ENCODE results near the gene RBP3. TPM values are rescaled to one million over a fixed set of nuclear protein-coding genes. Genes with fewer than 3 reads are reported as not detected.

The RBP3 gene
- total RNA-seq, 1 donor from 2014 or later, result not detected

DNA sequence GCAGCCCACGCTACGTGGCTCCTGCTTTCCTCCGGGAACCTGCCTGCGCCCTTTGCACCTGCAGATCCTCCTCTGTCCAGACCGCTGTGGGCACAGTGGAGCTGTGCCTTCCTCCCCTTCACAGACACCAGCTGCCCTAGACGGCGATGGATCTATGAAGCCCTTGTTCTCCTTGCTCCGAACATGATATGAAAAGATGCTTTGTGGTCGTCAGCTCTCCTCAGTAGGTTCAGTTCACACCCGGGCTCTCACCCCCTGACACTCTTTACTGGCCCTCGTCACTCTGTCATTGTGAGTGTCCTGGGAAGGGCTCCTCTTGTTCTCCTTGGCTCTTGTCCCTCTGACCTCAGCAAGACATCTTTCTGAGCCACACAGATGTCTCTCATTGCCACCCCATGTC lies 31.7 kb downstream of the RBP3 start:
- Histone ChIP-seq H3K27me3 (ENCODE audit: control insufficient read depth, insufficient read depth, low read length) (no peaks in the 10 kb centered on the region), H3K36me3 (ENCODE audit: control insufficient read depth, insufficient read depth, low read length) (no peaks in the 10 kb centered on the region), H3K4me3 (ENCODE audit: low read depth, low read length) (no peak overlapping the region)
- no peak for DNase-seq (ENCODE audit: low read depth)
- TF ChIP-seq, protein P1, sequence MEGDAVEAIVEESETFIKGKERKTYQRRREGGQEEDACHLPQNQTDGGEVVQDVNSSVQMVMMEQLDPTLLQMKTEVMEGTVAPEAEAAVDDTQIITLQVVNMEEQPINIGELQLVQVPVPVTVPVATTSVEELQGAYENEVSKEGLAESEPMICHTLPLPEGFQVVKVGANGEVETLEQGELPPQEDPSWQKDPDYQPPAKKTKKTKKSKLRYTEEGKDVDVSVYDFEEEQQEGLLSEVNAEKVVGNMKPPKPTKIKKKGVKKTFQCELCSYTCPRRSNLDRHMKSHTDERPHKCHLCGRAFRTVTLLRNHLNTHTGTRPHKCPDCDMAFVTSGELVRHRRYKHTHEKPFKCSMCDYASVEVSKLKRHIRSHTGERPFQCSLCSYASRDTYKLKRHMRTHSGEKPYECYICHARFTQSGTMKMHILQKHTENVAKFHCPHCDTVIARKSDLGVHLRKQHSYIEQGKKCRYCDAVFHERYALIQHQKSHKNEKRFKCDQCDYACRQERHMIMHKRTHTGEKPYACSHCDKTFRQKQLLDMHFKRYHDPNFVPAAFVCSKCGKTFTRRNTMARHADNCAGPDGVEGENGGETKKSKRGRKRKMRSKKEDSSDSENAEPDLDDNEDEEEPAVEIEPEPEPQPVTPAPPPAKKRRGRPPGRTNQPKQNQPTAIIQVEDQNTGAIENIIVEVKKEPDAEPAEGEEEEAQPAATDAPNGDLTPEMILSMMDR (IDR thresholded peaks at IDR 0.05; ENCODE audit: insufficient read depth, low read length, severe bottlenecking), result no peak
- FAIRE-seq, result no peak

DNA sequence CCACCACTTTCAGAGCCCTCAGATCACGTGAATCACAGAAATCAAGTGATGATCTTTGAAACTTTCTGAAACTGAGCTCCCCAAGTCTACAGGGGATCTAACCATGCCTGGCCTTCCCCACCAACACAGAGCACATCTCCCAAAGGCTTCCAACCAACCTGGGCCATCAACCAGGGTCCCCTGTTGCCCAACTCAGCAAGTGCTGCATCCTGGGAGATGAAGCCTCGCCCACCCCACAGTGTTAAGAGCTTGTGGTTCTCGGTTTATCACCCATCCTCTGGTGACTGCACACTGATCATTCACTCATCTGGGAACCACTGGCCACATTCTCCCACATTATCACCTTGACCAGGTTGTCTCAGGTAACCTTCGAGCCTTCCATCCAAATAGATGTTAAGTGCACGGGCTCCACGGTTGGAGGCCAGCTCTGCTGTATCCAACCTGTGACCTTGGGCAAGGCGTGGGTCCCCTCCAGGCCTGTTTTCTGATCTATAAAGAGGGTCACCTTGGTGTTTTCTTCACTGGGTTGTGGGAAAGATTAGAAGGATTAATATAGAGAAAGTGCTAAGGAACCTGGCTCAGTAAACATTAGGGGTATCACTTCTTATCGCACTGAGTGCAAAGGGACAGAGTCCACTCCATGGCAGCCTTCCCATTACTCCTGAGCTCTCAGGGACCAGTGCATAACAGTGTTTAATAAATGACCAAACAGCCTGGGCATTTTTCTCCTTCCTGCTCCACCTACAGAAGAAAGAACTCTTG lies 32.4 kb downstream of the RBP3 start:
- no peak overlapping the region for H3K4me3 ChIP-seq (ENCODE audit: low read depth, low read length)
- DNase-seq (ENCODE audit: low read depth) (no peak), FAIRE-seq (no peak)
- TF ChIP-seq, protein P1 (IDR thresholded peaks at IDR 0.05; ENCODE audit: insufficient read depth, low read length, severe bottlenecking), result no peak
- no peaks in the 10 kb centered on the region for H3K36me3 ChIP-seq (ENCODE audit: control insufficient read depth, insufficient read depth, low read length)
- H3K27me3 ChIP-seq (ENCODE audit: control insufficient read depth, insufficient read depth, low read length), result no peaks in the 10 kb centered on the region

DNA sequence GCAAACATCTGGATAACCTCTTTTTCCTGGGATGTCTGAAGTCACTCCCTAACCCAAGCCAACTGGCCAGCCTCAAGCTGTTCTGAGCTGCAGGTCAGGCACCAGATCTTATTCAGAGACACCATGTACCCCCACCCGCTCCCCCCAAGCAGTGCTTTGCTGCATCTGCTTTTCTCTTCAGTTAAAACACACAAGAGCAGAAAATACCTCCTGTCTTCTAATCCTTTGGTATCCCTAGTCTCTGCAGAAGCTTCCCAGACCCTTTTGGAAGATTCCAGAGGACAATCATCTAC lies 32.9 kb downstream of the RBP3 start:
- FAIRE-seq (no peak), DNase-seq (ENCODE audit: low read depth) (no peak)
- H3K27me3 ChIP-seq (ENCODE audit: control insufficient read depth, insufficient read depth, low read length), result no peaks in the 10 kb centered on the region

DNA sequence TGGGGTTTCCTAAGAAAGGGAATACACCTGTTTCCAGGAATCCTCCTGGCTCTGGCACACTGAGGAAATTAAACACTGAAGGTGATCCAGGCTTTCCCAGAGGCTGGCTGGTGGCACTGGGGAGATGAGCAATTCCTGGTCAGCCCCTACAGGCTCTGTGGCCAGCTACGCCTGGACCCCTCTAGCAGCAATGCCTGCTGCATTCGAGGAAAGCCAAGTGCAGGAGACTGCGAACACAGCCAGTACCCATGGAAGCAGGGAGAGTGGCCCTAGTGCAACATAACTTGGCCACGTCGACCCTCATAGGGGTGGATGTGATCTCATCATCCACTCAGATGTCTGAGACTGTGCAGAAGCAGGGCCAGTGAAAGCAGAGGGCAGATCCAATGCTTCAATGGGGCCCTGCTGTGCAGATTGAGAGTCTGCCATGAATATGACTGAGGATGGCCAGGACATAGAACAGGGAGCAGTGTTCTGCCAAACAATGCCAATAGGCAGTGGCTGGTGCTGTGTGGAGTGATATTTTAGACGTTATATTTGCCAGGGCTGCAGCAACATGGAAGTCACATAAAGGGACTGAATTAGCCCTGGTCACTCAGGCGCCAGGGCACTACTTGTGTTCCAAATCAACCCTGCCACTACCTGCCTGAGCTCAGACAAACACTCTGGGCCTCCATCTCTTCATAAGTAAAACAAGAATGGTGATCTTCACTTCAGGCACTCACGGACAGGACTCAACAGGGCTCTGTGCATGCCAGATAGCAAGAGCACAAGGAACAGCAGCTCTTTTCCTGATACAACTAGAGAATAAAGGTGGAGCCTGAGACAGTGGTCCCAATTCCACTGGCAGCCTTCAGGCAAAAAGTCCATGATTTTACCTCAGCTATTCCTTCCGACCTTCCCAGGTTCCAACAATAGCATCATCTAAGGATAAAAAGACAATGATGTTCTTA lies 33.5 kb downstream of the RBP3 start:
- TF ChIP-seq, protein P1 (IDR thresholded peaks at IDR 0.05; ENCODE audit: insufficient read depth, low read length, severe bottlenecking), result no peak
- H3K36me3 ChIP-seq (ENCODE audit: control insufficient read depth, insufficient read depth, low read length), result no peaks in the 10 kb centered on the region
- H3K4me3 ChIP-seq (ENCODE audit: low read depth, low read length), result no peak overlapping the region
- no peaks in the 10 kb centered on the region for H3K27me3 ChIP-seq (ENCODE audit: control insufficient read depth, insufficient read depth, low read length)
- no peak for FAIRE-seq
- DNase-seq (ENCODE audit: low read depth), result no peak

More for the DNA sequence above, 32.9 kb downstream of the RBP3 start:
- Histone ChIP-seq H3K4me3 (ENCODE audit: low read depth, low read length) (no peak overlapping the region), H3K36me3 (ENCODE audit: control insufficient read depth, insufficient read depth, low read length) (no peaks in the 10 kb centered on the region)
- TF ChIP-seq, protein P1 (IDR thresholded peaks at IDR 0.05; ENCODE audit: insufficient read depth, low read length, severe bottlenecking), result no peak

DNA sequence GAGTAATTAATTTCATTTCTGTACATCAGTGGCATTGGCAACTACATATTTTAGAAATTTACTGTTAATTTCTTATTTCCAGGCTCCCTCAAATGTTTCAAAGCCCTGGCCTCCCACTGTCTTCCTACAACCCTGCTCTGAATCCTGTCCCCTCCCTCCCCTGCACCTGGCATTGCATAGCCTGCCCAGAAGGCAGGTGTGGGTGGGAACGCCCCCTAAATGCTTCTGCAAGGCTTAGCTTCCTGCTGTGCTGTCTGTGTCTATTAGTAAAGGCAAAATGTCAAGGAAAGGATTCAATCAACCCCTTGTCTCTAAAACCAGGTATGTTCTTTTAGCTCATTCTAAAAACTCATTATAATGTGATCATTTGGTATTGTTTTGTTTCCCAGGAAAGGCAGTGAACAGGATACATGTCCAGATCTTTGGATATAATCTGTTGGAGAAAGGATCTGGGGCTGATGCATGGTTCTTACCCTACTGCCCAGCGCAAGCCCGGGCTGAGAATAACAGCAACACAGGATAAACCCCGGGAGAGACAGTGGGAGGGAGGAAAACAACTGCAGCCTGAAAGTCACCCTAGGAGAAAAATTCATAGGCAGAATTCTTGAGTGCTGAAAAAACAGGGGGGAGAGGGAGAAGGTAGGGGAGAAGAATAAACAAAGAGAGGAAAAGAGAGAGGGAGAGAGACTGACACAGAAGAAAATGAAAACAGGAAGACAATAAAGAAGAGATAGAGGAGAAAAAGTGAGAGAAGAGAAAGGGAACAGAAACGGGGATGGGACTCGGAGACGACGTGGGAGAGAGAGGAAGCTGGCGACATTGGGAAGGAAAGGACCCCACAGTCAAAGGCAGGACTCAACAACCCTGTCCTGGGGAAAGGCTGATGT lies 35.3 kb downstream of the RBP3 start:
- TF ChIP-seq, protein P1 (IDR thresholded peaks at IDR 0.05; ENCODE audit: insufficient read depth, low read length, severe bottlenecking), result no peak
- Histone ChIP-seq H3K36me3 (ENCODE audit: control insufficient read depth, insufficient read depth, low read length) (no peaks in the 10 kb centered on the region), H3K4me3 (ENCODE audit: low read depth, low read length) (peak overlapping the region; percentile 61), H3K27me3 (ENCODE audit: control insufficient read depth, insufficient read depth, low read length) (no peaks in the 10 kb centered on the region)
- DNase-seq (ENCODE audit: low read depth), result peak; percentile 19
- no peak for FAIRE-seq
